AG04449 (cell line): ENCODE data around the gene MYOZ3.

Experiments used
- CTCF ChIA-PET: fragments of 350-600 bp; formaldehyde crosslinking; extraction: SDS; loops from one replicate; lab custom pipeline; 2021; ENCODE audit warnings: antibody characterized with exemption; lab: Yijun Ruan, JAX
- POLR2A ChIA-PET: fragments of 400-600, 350-600 bp; formaldehyde crosslinking; extraction: SDS; loops from one replicate; lab custom pipeline; 2020; ENCODE audit warnings: antibody characterized with exemption, inconsistent platforms; lab: Yijun Ruan, JAX
- DNase-seq: peaks from one replicate; pipeline ENCODE4 v3.0.0-alpha.2; 2010; ENCODE audit warnings: low read depth, low spot score
- H3K4me3 ChIP-seq: 2 replicates; pipeline ENCODE4 v1.5.1; 2011; ENCODE audit warnings: low read depth, mild to moderate bottlenecking, control low read depth, low read length
- CTCF ChIP-seq: IDR thresholded peaks from one replicate; pipeline ENCODE4 v1.5.1; 2011; ENCODE audit warnings: mild to moderate bottlenecking, moderate library complexity, low read length, control low read depth, inconsistent platforms; ENCODE audit not compliant: insufficient read depth; ENCODE audit errors: missing control alignments

The MYOZ3 gene

GRCh38 chr5:150625831-150626746 lies 35.0 kb upstream of the MYOZ3 start:
- CTCF ChIA-PET: interaction anchor here (0.7 to 1.8 kb wide), 5 partner anchors 16 to 176 kb away, joined by 3 to 6 read pairs (median 3); no protein-coding TSS in a partner anchor
- TF ChIP-seq CTCF: no peak
- H3K4me3 ChIP-seq: no peak overlapping the region
- POLR2A ChIA-PET: no interaction called here
- no peak for DNase-seq

- no peak for DNase-seq
- TF ChIP-seq CTCF: no peak
- ChIA-PET POLR2A (no interaction called here), CTCF (interaction anchor here (0.7 to 1.8 kb wide), 4 partner anchors 15 to 177 kb away, joined by 3 to 6 read pairs (median 3); no protein-coding TSS in a partner anchor)
- H3K4me3 ChIP-seq: no peak overlapping the region
These were observed 34.2 kb upstream of the MYOZ3 start for GRCh38 chr5:150626853-150627276.

- TF ChIP-seq CTCF: no peak
- H3K4me3 ChIP-seq: no peak overlapping the region
- DNase-seq: no peak
- POLR2A ChIA-PET: no interaction called here
- CTCF ChIA-PET: interaction anchor here (0.9 to 1.0 kb wide), 2 partner anchors 8 to 10 kb away, joined by 3 to 4 read pairs; no protein-coding TSS in a partner anchor
These were observed 33.1 kb upstream of the MYOZ3 start for GRCh38 chr5:150627731-150628545.

GRCh38 chr5:150628936-150629485 lies 32.0 kb upstream of the MYOZ3 start:
- CTCF ChIA-PET: interaction anchor here (0.9 to 1.5 kb wide), 4 partner anchors 9 to 170 kb away, joined by 3 to 4 read pairs (median 4); no protein-coding TSS in a partner anchor

GRCh38 chr5:150630016-150630415 lies 31.0 kb upstream of the MYOZ3 start:
- no peak for DNase-seq
- H3K4me3 ChIP-seq: no peak overlapping the region
- ChIA-PET POLR2A (no interaction called here), CTCF (interaction anchor here (1.2 to 1.5 kb wide), 2 partner anchors 69 to 171 kb away, joined by 3 to 4 read pairs; no protein-coding TSS in a partner anchor)
- TF ChIP-seq CTCF: no peak

More at GRCh38 chr5:150628936-150629485, 32.0 kb upstream of the MYOZ3 start:
- no peak overlapping the region for H3K4me3 ChIP-seq
- TF ChIP-seq CTCF: no peak
- no peak for DNase-seq
- POLR2A ChIA-PET: no interaction called here
